Liver (tissue), 9 donors: Measurements from ENCODE around the gene TWIST1. TPM values are rescaled to one million over a fixed set of nuclear protein-coding genes. Genes with fewer than 3 reads are reported as not detected.

Experiments used
- DNase-seq: peaks from one replicate; pipeline ENCODE4 v3.0.0-alpha.2; 2017; ENCODE audit warnings: low spot score
- H3K27ac ChIP-seq, 2 donors: one replicate each; pipeline ENCODE4 v1.7.0; 2013; ENCODE audit warnings: inconsistent platforms in 2 of 2, low read length in 2 of 2, control low read depth in 1 of 2, low read depth in 1 of 2, mild to moderate bottlenecking in 1 of 2
- H3K27me3 ChIP-seq, 4 donors: one replicate each; pipeline versions ENCODE4 v1.6.1 to v1.7.0; 2013; ENCODE audit warnings: low read length in 3 of 4, inconsistent platforms in 1 of 4, mild to moderate bottlenecking in 1 of 4, moderate library complexity in 1 of 4; ENCODE audit not compliant: control insufficient read depth in 4 of 4, insufficient read depth in 4 of 4
- H3K36me3 ChIP-seq, 4 donors: one replicate each; pipeline versions ENCODE4 v1.6.1 to v1.7.0; 2013; ENCODE audit warnings: low read length in 3 of 4, mild to moderate bottlenecking in 3 of 4, low read depth in 1 of 4, moderate library complexity in 1 of 4; ENCODE audit not compliant: control insufficient read depth in 4 of 4, insufficient read depth in 3 of 4
- H3K4me1 ChIP-seq, 4 donors: one replicate each; pipeline versions ENCODE4 v1.6.1 to v1.7.0; 2013; ENCODE audit warnings: low read length in 3 of 4, mild to moderate bottlenecking in 3 of 4, moderate library complexity in 1 of 4; ENCODE audit not compliant: control insufficient read depth in 4 of 4, insufficient read depth in 4 of 4
- H3K4me3 ChIP-seq, 3 donors: one replicate each; pipeline versions ENCODE4 v1.6.1 to v1.7.0; 2013; ENCODE audit warnings: low read length in 3 of 3, control low read depth in 1 of 3, low read depth in 1 of 3, mild to moderate bottlenecking in 1 of 3
- H3K9ac ChIP-seq, 2 donors: one replicate each; pipeline ENCODE4 v1.7.0; 2013; ENCODE audit warnings: low read length in 2 of 2, mild to moderate bottlenecking in 2 of 2, moderate library complexity in 2 of 2, control low read depth in 1 of 2, low read depth in 1 of 2
- H3K9me3 ChIP-seq, 4 donors: one replicate each; pipeline versions ENCODE4 v1.6.1 to v1.7.0; 2013; ENCODE audit warnings: low read length in 3 of 4; ENCODE audit not compliant: control insufficient read depth in 4 of 4
- ATF3 ChIP-seq: IDR thresholded peaks from 2 replicates; pipeline ENCODE4 v1.6.1; 2016; ENCODE audit warnings: antibody characterized with exemption
- CTCF ChIP-seq: fragments of 150-350 bp; IDR thresholded peaks from 2 replicates; pipeline ENCODE4 v1.5.1; 2017; ENCODE audit warnings: improper control_type of control experiment, low read depth, low read length; ENCODE audit not compliant: missing input control
- FOXA1 ChIP-seq: IDR thresholded peaks from 2 replicates; pipeline ENCODE4 v1.6.1; 2016; ENCODE audit warnings: antibody characterized with exemption
- GABPA ChIP-seq, 2 donors: IDR thresholded peaks in 1 of 2; conservative IDR thresholded peaks in 1 of 2; 2 replicates each; pipeline ENCODE4 v1.6.1; 2016; ENCODE audit warnings: antibody characterized with exemption in 2 of 2, mild to moderate bottlenecking in 1 of 2, moderate library complexity in 1 of 2
- HNF4A ChIP-seq, 2 donors: conservative IDR thresholded peaks; 2 replicates each; pipeline ENCODE4 v1.6.1; 2016; ENCODE audit warnings: antibody characterized with exemption in 2 of 2, mild to moderate bottlenecking in 2 of 2
- HNF4G ChIP-seq: IDR thresholded peaks from 2 replicates; pipeline ENCODE4 v1.6.1; 2016; ENCODE audit warnings: antibody characterized with exemption
- JUND ChIP-seq, 2 donors: IDR thresholded peaks; 2 replicates each; pipeline ENCODE4 v1.6.1; 2016; ENCODE audit warnings: antibody characterized with exemption in 2 of 2
- NR2F2 ChIP-seq: IDR thresholded peaks from 2 replicates; pipeline ENCODE4 v1.6.1; 2016; ENCODE audit warnings: antibody characterized with exemption
- SP1 ChIP-seq: IDR thresholded peaks from 2 replicates; pipeline ENCODE4 v1.6.1; 2018; ENCODE audit warnings: antibody characterized with exemption, mild to moderate bottlenecking
- TAF1 ChIP-seq: conservative IDR thresholded peaks from 2 replicates; pipeline ENCODE4 v1.6.1; 2016; ENCODE audit warnings: antibody characterized with exemption, mild to moderate bottlenecking
- YY1 ChIP-seq: IDR thresholded peaks from 2 replicates; pipeline ENCODE4 v1.6.1; 2016; ENCODE audit warnings: antibody characterized with exemption, mild to moderate bottlenecking
- ZBTB33 ChIP-seq: IDR thresholded peaks from 2 replicates; pipeline ENCODE4 v1.6.1; 2016; ENCODE audit warnings: antibody characterized with exemption
- WGBS: extraction: QIAGEN DNeasy Blood & Tissue Kit; methylation state at CpG from one replicate; pipeline ENCODE4 v1.1.7; 2013; 5-methylcytosine and 5-hydroxymethylcytosine counted together
- polyA plus RNA-seq, 2 donors: library from polyadenylated mRNA; stranded (reverse) in 1 of 2; unstranded in 1 of 2; fragments of 200-250 nt in 1 of 2; fragments of >200 nt in 1 of 2; fragmentation: Nextera tagmentation in 1 of 2; extraction: Ambion mirVana in 1 of 2; gene quantifications; one replicate each; pipeline versions ENCODE4 v1.2.1 to v1.2.3, GENCODE V29; 2013 to 2015
- total RNA-seq, 2 donors: library from RNA; depleted of rRNA; stranded (reverse); fragments of >200 nt; gene quantifications; one replicate each; pipeline ENCODE4 v1.2.3, GENCODE V29; 2014
- TF ChIP-seq, protein P1 (sequence below): IDR thresholded peaks from 2 replicates; pipeline ENCODE4 v1.6.1; 2016; ENCODE audit warnings: antibody characterized with exemption, mild to moderate bottlenecking
- donor health status: healthy.
- donor health status: healthy.
- donor health status: healthy.
- donor health status: healthy.
- donor health status: healthy.

Gene TWIST1
- total and polyA plus RNA-seq, 4 donors, result 0.15 to 0.19 (median 0.17) TPM; not detected in 1

GRCh38 chr7:19098510-19098909 is 18.9 kb downstream of the TWIST1 start:
- 72% methylated on average over 1 of the region's 1 CpG for WGBS
- no peaks in the 10 kb centered on the region for H3K36me3 ChIP-seq
- no peak for TF ChIP-seq SP1
- TF ChIP-seq HNF4A (conservative IDR thresholded peaks at IDR 0.05), result no peak
- TF ChIP-seq TAF1, result no peak
- TF ChIP-seq, protein P1, sequence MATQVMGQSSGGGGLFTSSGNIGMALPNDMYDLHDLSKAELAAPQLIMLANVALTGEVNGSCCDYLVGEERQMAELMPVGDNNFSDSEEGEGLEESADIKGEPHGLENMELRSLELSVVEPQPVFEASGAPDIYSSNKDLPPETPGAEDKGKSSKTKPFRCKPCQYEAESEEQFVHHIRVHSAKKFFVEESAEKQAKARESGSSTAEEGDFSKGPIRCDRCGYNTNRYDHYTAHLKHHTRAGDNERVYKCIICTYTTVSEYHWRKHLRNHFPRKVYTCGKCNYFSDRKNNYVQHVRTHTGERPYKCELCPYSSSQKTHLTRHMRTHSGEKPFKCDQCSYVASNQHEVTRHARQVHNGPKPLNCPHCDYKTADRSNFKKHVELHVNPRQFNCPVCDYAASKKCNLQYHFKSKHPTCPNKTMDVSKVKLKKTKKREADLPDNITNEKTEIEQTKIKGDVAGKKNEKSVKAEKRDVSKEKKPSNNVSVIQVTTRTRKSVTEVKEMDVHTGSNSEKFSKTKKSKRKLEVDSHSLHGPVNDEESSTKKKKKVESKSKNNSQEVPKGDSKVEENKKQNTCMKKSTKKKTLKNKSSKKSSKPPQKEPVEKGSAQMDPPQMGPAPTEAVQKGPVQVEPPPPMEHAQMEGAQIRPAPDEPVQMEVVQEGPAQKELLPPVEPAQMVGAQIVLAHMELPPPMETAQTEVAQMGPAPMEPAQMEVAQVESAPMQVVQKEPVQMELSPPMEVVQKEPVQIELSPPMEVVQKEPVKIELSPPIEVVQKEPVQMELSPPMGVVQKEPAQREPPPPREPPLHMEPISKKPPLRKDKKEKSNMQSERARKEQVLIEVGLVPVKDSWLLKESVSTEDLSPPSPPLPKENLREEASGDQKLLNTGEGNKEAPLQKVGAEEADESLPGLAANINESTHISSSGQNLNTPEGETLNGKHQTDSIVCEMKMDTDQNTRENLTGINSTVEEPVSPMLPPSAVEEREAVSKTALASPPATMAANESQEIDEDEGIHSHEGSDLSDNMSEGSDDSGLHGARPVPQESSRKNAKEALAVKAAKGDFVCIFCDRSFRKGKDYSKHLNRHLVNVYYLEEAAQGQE, result no peak
- no peak for TF ChIP-seq FOXA1
- no peak for TF ChIP-seq NR2F2
- TF ChIP-seq JUND (IDR thresholded peaks at IDR 0.05), result no peak
- TF ChIP-seq CTCF, result no peak
- no peak for TF ChIP-seq ZBTB33

GRCh38 chr7:19097165-19098055 is 20.0 kb downstream of the TWIST1 start:
- H3K9ac ChIP-seq, result no peak overlapping the region
- 79% methylated on average over 9 of the region's 9 CpGs for WGBS
- no peak for DNase-seq
- H3K36me3 ChIP-seq, result no peaks in the 10 kb centered on the region
- no peak overlapping the region for H3K4me3 ChIP-seq
- peaks cover 0 to 9% (median 5%) of the 10 kb centered on the region in 4 donors for H3K27me3 ChIP-seq
- H3K27ac ChIP-seq, result no peak overlapping the region
- no peaks in the 10 kb centered on the region for H3K4me1 ChIP-seq
- no peaks in the 10 kb centered on the region for H3K9me3 ChIP-seq
- no peak for TF ChIP-seq HNF4G
- no peak for TF ChIP-seq TAF1
- TF ChIP-seq SP1, result no peak
- no peak for TF ChIP-seq ZBTB33
- no peak for TF ChIP-seq CTCF
- no peak for TF ChIP-seq HNF4A (conservative IDR thresholded peaks at IDR 0.05)
- TF ChIP-seq, protein P1, result no peak
- no peak for TF ChIP-seq YY1
- no peak for TF ChIP-seq ATF3
- no peak for TF ChIP-seq GABPA (IDR thresholded peaks at IDR 0.05 in 1 of 2, conservative IDR thresholded peaks at IDR 0.05 in 1 of 2)

More at GRCh38 chr7:19098510-19098909, 18.9 kb downstream of the TWIST1 start:
- DNase-seq, result no peak
- no peak overlapping the region for H3K27ac ChIP-seq
- peaks cover 0 to 16% (median 3%) of the 10 kb centered on the region in 4 donors for H3K27me3 ChIP-seq
- no peak overlapping the region for H3K9ac ChIP-seq
- H3K9me3 ChIP-seq, result no peaks in the 10 kb centered on the region
- H3K4me3 ChIP-seq, result no peak overlapping the region
- no peaks in the 10 kb centered on the region for H3K4me1 ChIP-seq
